K562 (cell line): ENCODE measurements around the gene CUX1.

Experiments
- CEBPB ChIP-seq: fragments of 450-650 bp; IDR thresholded peaks from 2 replicates; pipeline ENCODE4 v1.6.1; 2016; ENCODE audit warnings: missing genetic modification characterization, missing compliant biosample characterization
- CEBPZ ChIP-seq: fragments of 150-350 bp; IDR thresholded peaks from 2 replicates; pipeline ENCODE4 v1.6.1; 2014; ENCODE audit warnings: low read depth, mild to moderate bottlenecking, low read length, borderline replicate concordance
- EP300 ChIP-seq: IDR thresholded peaks from 2 replicates; pipeline ENCODE4 v1.6.1; 2012; ENCODE audit warnings: low read length, improper control_type of control experiment
- EZH2 ChIP-seq: IDR thresholded peaks from 2 replicates; pipeline ENCODE4 v1.6.1; 2012; ENCODE audit warnings: low read depth, mild to moderate bottlenecking, inconsistent platforms, low read length, borderline replicate concordance
- PCBP2 ChIP-seq: fragments of 200-400 bp; formaldehyde crosslinking; IDR thresholded peaks from 2 replicates; pipeline ENCODE4 v1.6.1; 2018; ENCODE audit warnings: low read length, low read depth, mild to moderate bottlenecking, moderate library complexity; ENCODE audit not compliant: poor library complexity, severe bottlenecking
- TEAD2 ChIP-seq: fragments of 450-650 bp; IDR thresholded peaks from 2 replicates; pipeline ENCODE4 v1.6.1; 2016; ENCODE audit warnings: missing genetic modification characterization, control low read depth, missing compliant biosample characterization

- TF ChIP-seq CEBPB (tag): no peak
- no peak for TF ChIP-seq EZH2
- no peak for TF ChIP-seq PCBP2
- TF ChIP-seq CEBPZ: no peak
- TF ChIP-seq EP300: no peak
- no peak for TF ChIP-seq TEAD2 (tag)
These were observed 166.9 kb downstream of the CUX1 start for GRCh38 chr7:101984133-101984879.
